T1000 (cell line): ENCODE results near the gene C5orf15.
"Not testable (repeated sequence)": the region's sequence is repeated elsewhere in the genome, so short reads cannot be mapped to it uniquely, and the experiment has no call there.

Source experiments
- DNase-seq: peaks from one replicate; lab custom pipeline; 2025; ENCODE audit warnings: mixed read lengths; lab: John Stamatoyannopoulos, UW

C5orf15 gene

GRCh38 chr5:133937628-133938027 is 30.8 kb downstream of the C5orf15 start:
- not testable (repeated sequence) for DNase-seq

- no peak for DNase-seq
Observed at GRCh38 chr5:133936651-133937015, 31.8 kb downstream of the C5orf15 start.

- DNase-seq = not testable (repeated sequence)
Observed at GRCh38 chr5:133935991-133936650, 32.3 kb downstream of the C5orf15 start.

GRCh38 chr5:133935667-133935940 is 32.8 kb downstream of the C5orf15 start:
- no peak for DNase-seq

- no peak for DNase-seq
Observed at GRCh38 chr5:133934822-133935666, 33.4 kb downstream of the C5orf15 start.

GRCh38 chr5:133934311-133934710 is 34.1 kb downstream of the C5orf15 start:
- DNase-seq = no peak

- DNase-seq = no peak
Observed at GRCh38 chr5:133933670-133934295, 34.6 kb downstream of the C5orf15 start.

GRCh38 chr5:133933169-133933509 is 35.3 kb downstream of the C5orf15 start:
- no peak for DNase-seq

GRCh38 chr5:133932441-133933168 is 35.8 kb downstream of the C5orf15 start:
- no peak for DNase-seq

GRCh38 chr5:133931546-133931945 is 36.9 kb downstream of the C5orf15 start:
- DNase-seq = no peak

GRCh38 chr5:133930813-133931090 is 37.7 kb downstream of the C5orf15 start:
- DNase-seq = no peak

GRCh38 chr5:133930061-133930812 is 38.2 kb downstream of the C5orf15 start:
- DNase-seq = peak; percentile 50

- no peak for DNase-seq
Observed at GRCh38 chr5:133928587-133929393, 39.6 kb downstream of the C5orf15 start.

- no peak for DNase-seq
Observed at GRCh38 chr5:133927300-133928180, 40.9 kb downstream of the C5orf15 start.

GRCh38 chr5:133926489-133927299 is 41.7 kb downstream of the C5orf15 start:
- DNase-seq = no peak

- no peak for DNase-seq
Observed at GRCh38 chr5:133925866-133926488, 42.4 kb downstream of the C5orf15 start.

- DNase-seq = no peak
Observed at GRCh38 chr5:133925269-133925668, 43.2 kb downstream of the C5orf15 start.

GRCh38 chr5:133924221-133924920 is 44.1 kb downstream of the C5orf15 start:
- no peak for DNase-seq
